ENCODE data around the gene PCP2.

GRCh38 chr19:7617172-7617571 lies 16.3 kb downstream of the PCP2 start:
- TF ChIP-seq POLR2A (IDR thresholded peaks at IDR 0.05; ENCODE audit: low read length) (no peak), GATA1 (IDR thresholded peaks at IDR 0.05; ENCODE audit: low read depth, low read length) (no peak)

All from erythroblast (primary cell).